ENCODE data around the gene MFSD2A. TPM values are rescaled to one million over a fixed set of nuclear protein-coding genes. Genes with fewer than 3 reads are reported as not detected.

Gene MFSD2A
- total RNA-seq, 1 experiment from 2014 or later: 12.1 TPM

DNA sequence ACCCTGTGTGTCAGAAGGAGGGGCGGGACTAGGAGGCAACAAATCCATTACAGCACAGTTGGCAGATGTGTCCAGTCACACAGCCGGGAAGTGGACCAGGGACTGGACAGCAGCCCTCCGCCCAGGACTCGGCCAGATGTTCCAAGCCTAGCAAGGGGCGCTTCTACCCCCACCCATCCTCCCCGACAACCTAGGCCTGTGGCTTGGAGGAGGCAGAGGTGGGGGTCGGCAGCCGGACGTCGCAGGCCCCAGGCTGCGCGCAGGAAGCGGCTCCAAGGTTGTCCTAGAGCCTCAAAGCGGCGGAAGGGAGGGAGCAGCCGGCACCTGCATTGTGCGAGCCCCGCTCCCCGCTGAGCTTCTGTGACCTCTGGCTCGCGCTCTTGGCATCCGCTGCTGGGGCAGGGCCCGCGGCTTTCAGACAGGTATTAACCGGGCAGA is 32.7 kb upstream of the MFSD2A start:
- no peaks in the 10 kb centered on the region for H3K9me2 ChIP-seq (replicated peaks; ENCODE audit: low read length)
- no peaks in the 10 kb centered on the region for H3K79me2 ChIP-seq (ENCODE audit: low read length)
- H2AFZ ChIP-seq (ENCODE audit: low read length): no peak overlapping the region
- H4K20me1 ChIP-seq (ENCODE audit: low read length): no peaks in the 10 kb centered on the region
- no peaks in the 10 kb centered on the region for H3K4me1 ChIP-seq (ENCODE audit: insufficient read depth, low read length)
- ChIA-PET CTCF (no interaction called here), POLR2A (ENCODE audit: unreplicated experiment) (no interaction called here)
- no peak overlapping the region for H3K9ac ChIP-seq (ENCODE audit: low read length)
- H3K27me3 ChIP-seq (ENCODE audit: low read length): no peaks in the 10 kb centered on the region
- H3K4me3 ChIP-seq (ENCODE audit: low read length): no peak overlapping the region
- no peaks in the 10 kb centered on the region for H3K36me3 ChIP-seq (ENCODE audit: low read depth, low read length)
- no peak for ATAC-seq
- no peak overlapping the region for H3K4me2 ChIP-seq (ENCODE audit: low read length)
- H3K9me3 ChIP-seq (ENCODE audit: low read length): no peaks in the 10 kb centered on the region
- H3F3A ChIP-seq (ENCODE audit: low read length, unreplicated experiment): no peaks in the 10 kb centered on the region
- intact Hi-C loops (cut with micrococcal nuclease): no loop called here
- no peak overlapping the region for H3K27ac ChIP-seq (ENCODE audit: low read length)
- BruUV-seq (replicated peaks): no TSS peak
- TF ChIP-seq EZH2phosphoT487 (IDR thresholded peaks at IDR 0.05; ENCODE audit: borderline replicate concordance, low read length) (no peak), EZH2 (IDR thresholded peaks at IDR 0.05; ENCODE audit: low read length, unreplicated experiment) (no peak)
- TF ChIP-seq, protein P1, sequence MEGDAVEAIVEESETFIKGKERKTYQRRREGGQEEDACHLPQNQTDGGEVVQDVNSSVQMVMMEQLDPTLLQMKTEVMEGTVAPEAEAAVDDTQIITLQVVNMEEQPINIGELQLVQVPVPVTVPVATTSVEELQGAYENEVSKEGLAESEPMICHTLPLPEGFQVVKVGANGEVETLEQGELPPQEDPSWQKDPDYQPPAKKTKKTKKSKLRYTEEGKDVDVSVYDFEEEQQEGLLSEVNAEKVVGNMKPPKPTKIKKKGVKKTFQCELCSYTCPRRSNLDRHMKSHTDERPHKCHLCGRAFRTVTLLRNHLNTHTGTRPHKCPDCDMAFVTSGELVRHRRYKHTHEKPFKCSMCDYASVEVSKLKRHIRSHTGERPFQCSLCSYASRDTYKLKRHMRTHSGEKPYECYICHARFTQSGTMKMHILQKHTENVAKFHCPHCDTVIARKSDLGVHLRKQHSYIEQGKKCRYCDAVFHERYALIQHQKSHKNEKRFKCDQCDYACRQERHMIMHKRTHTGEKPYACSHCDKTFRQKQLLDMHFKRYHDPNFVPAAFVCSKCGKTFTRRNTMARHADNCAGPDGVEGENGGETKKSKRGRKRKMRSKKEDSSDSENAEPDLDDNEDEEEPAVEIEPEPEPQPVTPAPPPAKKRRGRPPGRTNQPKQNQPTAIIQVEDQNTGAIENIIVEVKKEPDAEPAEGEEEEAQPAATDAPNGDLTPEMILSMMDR (conservative IDR thresholded peaks at IDR 0.05; ENCODE audit: low read depth, low read length): no peak
- no peak for DNase-seq

DNA sequence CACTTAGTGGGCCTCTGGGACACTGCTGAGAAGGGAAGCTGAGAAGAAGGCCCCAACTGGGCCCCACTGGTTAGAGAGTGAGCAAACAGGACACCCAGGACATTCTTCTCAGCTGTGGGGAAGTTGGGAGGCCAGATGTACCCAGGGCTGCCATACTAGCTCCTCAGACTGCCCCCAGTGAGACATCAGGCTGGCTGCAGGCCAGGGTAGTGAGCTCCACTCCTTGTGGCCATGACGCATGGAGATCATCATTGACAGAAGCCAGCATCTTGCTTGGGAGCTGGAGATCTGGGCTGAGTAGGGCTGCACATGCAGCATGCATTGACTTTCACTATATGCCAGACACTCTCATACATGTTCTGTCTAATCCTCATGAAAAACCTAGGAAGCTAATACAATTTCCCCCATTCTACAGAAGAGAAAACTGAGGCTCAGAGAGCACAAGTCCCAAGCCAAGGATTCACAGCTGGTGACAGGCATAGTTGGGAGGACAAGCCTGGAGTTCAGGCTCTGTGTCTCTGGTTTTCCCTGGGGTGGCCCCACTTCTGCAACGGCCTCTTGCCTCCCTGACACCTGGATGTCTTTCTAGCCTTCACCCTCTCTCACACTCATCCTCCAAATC is 29.1 kb upstream of the MFSD2A start:
- DNase-seq: no peak
- Histone ChIP-seq H3K9me2 (replicated peaks; ENCODE audit: low read length) (no peaks in the 10 kb centered on the region), H3K36me3 (ENCODE audit: low read depth, low read length) (no peaks in the 10 kb centered on the region), H4K20me1 (ENCODE audit: low read length) (no peaks in the 10 kb centered on the region), H2AFZ (ENCODE audit: low read length) (no peak overlapping the region), H3K27ac (ENCODE audit: low read length) (no peak overlapping the region), H3K4me1 (ENCODE audit: insufficient read depth, low read length) (no peaks in the 10 kb centered on the region), H3F3A (ENCODE audit: low read length, unreplicated experiment) (no peaks in the 10 kb centered on the region), H3K9me3 (ENCODE audit: low read length) (no peaks in the 10 kb centered on the region), H3K4me3 (ENCODE audit: low read length) (no peak overlapping the region), H3K79me2 (ENCODE audit: low read length) (no peaks in the 10 kb centered on the region), H3K4me2 (ENCODE audit: low read length) (no peak overlapping the region), H3K27me3 (ENCODE audit: low read length) (no peaks in the 10 kb centered on the region), H3K9ac (ENCODE audit: low read length) (no peak overlapping the region)
- no TSS peak for BruUV-seq (replicated peaks)
- intact Hi-C loops (cut with micrococcal nuclease): no loop called here
- TF ChIP-seq, protein P1 (conservative IDR thresholded peaks at IDR 0.05; ENCODE audit: low read depth, low read length): no peak
- no peak for TF ChIP-seq EZH2 (IDR thresholded peaks at IDR 0.05; ENCODE audit: low read length, unreplicated experiment)
- TF ChIP-seq EZH2phosphoT487 (IDR thresholded peaks at IDR 0.05; ENCODE audit: borderline replicate concordance, low read length): no peak
- CTCF ChIA-PET: no interaction called here
- POLR2A ChIA-PET (ENCODE audit: unreplicated experiment): no interaction called here
- ATAC-seq: no peak

GRCh38 chr1:39926343-39926793 is 28.6 kb upstream of the MFSD2A start:
- H3K36me3 ChIP-seq (ENCODE audit: low read depth, low read length): no peaks in the 10 kb centered on the region
- no peaks in the 10 kb centered on the region for H3K79me2 ChIP-seq (ENCODE audit: low read length)
- H3K4me1 ChIP-seq (ENCODE audit: insufficient read depth, low read length): no peaks in the 10 kb centered on the region
- no peaks in the 10 kb centered on the region for H4K20me1 ChIP-seq (ENCODE audit: low read length)
- H3K9me3 ChIP-seq (ENCODE audit: low read length): no peaks in the 10 kb centered on the region
- BruUV-seq (replicated peaks): no TSS peak
- ATAC-seq: no peak
- H3K27me3 ChIP-seq (ENCODE audit: low read length): no peaks in the 10 kb centered on the region
- ChIA-PET POLR2A (ENCODE audit: unreplicated experiment) (no interaction called here), CTCF (no interaction called here)
- H2AFZ ChIP-seq (ENCODE audit: low read length): no peak overlapping the region
- H3K9me2 ChIP-seq (replicated peaks; ENCODE audit: low read length): no peaks in the 10 kb centered on the region
- H3K4me3 ChIP-seq (ENCODE audit: low read length): no peak overlapping the region
- H3K27ac ChIP-seq (ENCODE audit: low read length): no peak overlapping the region
- no peaks in the 10 kb centered on the region for H3F3A ChIP-seq (ENCODE audit: low read length, unreplicated experiment)
- intact Hi-C loops (cut with micrococcal nuclease): no loop called here
- no peak for DNase-seq
- H3K4me2 ChIP-seq (ENCODE audit: low read length): no peak overlapping the region
- TF ChIP-seq, protein P1 (conservative IDR thresholded peaks at IDR 0.05; ENCODE audit: low read depth, low read length): no peak
- TF ChIP-seq EZH2 (IDR thresholded peaks at IDR 0.05; ENCODE audit: low read length, unreplicated experiment) (no peak), EZH2phosphoT487 (IDR thresholded peaks at IDR 0.05; ENCODE audit: borderline replicate concordance, low read length) (no peak)
- H3K9ac ChIP-seq (ENCODE audit: low read length): no peak overlapping the region

Data from PC-3 (cell line).